H1 (cell line): ENCODE data around the gene MAP2K5.

ENCODE experiments used
- CTCF ChIP-seq, 3 experiments: IDR thresholded peaks; 1 replicate in 2 of 3; 2 replicates in 1 of 3; pipeline versions ENCODE4 v1.5.1 to v1.6.1; 2011; ENCODE audit warnings: low read length in 3 of 3, mild to moderate bottlenecking in 3 of 3, inconsistent platforms in 2 of 3, low read depth in 1 of 3, moderate library complexity in 1 of 3; ENCODE audit not compliant: insufficient read depth in 1 of 3; ENCODE audit errors: control extremely low read depth in 1 of 3
- EP300 ChIP-seq, 2 experiments: IDR thresholded peaks; 1 replicate in 1 of 2; 2 replicates in 1 of 2; pipeline ENCODE4 v1.6.1; 2011 to 2012; ENCODE audit warnings: low read depth in 2 of 2, low read length in 2 of 2, mild to moderate bottlenecking in 2 of 2, borderline replicate concordance in 1 of 2, inconsistent platforms in 1 of 2, moderate library complexity in 1 of 2

- no peak for TF ChIP-seq CTCF (IDR thresholded peaks at IDR 0.05; ENCODE audit: control extremely low read depth in 1 of 3, insufficient read depth in 1 of 3, low read depth in 1 of 3, low read length in 3 of 3)
- no peak for TF ChIP-seq EP300 (IDR thresholded peaks at IDR 0.05; ENCODE audit: borderline replicate concordance in 1 of 2, low read depth in 2 of 2, low read length in 2 of 2)
These were observed 37.7 kb upstream of the MAP2K5 start for GRCh38 chr15:67504796-67505195.
